Measurements from ENCODE around the gene NOS1. TPM values are rescaled to one million over a fixed set of nuclear protein-coding genes. Genes with fewer than 3 reads are reported as not detected.
"Not testable (repeated sequence)": the region's sequence is repeated elsewhere in the genome, so short reads cannot be mapped to it uniquely, and the experiment has no call there.

NOS1 gene
- 17.6 TPM for total RNA-seq

DNA sequence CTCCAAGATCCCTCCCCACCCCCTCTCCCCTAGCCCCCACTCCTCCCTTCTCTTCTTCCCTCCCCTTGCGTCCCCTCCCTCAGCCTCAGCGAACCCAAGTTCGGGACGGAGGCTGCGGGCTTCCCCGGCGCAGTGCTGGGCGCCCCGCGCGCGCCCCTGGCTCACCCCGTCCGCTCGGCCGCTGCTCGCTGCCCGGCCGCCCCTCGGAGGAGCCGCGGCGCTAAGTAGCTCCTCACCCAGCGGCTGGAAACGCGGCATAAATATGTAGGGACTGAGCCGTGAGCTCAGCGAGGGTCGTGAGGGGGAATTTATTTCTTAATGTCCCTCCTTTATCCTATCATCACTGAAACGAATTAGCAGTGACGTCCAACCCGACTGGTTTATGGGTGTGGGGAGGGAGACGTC is at the start of gene NOS1:
Gene NOS1 (minus strand): TSS at position 280 of the 405 bp plus-strand sequence. CDS start 30,557 bp downstream, outside the sequence.
- ATAC-seq (no peak), DNase-seq (ENCODE audit: low spot score) (peak; percentile 31)
- intact Hi-C loops (cut with DNase I): no loop called here

DNA sequence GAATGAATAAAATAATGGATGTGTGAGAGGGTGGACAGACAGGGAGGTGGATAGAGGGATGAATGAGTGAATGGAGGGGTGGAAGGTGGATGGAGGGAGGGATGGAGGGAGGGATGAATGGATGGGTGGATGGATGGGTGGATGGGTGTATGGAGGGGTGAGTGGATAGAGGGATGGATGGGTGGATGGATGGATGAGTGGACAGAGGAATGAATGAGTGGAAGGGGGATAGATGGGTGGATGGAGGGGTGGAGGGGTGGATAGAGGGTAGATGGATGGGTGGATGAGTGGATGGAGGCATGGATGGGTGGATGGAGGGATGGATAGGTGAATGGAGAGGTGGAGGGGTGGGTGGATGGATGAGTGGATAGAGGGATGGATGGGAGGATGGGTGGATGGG is 47.9 kb upstream of the NOS1 start:
- ATAC-seq (no peak), DNase-seq (ENCODE audit: low spot score) (no peak)
- intact Hi-C loops (cut with DNase I): no loop called here

DNA sequence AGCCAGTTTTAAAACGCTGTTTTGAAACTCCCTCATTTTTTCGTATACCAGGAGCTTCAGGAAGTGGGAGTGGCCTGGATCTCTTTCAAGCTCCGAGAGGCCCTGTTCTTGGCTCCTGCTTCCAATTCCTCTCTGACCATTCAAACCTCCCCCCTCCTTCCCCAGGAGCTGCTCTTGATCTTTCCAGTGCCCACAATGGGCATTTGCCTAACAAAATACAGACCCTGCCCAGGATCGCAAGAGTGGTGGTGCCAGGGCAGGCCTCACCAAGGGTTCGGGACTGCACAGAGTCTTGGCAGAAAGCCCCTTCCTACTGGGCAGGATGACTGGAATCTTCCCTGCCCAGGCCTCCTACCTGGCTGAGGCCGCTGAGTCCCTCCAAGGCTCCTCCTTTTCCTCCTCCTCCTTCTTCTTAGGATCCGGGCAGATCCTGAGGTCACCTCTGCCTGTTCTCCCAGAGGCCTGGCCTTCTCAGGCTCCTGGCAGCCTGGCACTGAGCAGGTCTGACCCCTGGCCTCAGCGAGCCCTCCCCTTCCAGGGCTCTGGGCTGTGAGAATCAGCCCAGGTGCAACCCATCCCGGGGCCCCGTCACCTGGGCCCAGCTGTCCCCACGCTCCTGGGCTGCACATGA is 46.9 kb upstream of the NOS1 start:
- ATAC-seq (peak; percentile 64), DNase-seq (ENCODE audit: low spot score) (no peak)

DNA sequence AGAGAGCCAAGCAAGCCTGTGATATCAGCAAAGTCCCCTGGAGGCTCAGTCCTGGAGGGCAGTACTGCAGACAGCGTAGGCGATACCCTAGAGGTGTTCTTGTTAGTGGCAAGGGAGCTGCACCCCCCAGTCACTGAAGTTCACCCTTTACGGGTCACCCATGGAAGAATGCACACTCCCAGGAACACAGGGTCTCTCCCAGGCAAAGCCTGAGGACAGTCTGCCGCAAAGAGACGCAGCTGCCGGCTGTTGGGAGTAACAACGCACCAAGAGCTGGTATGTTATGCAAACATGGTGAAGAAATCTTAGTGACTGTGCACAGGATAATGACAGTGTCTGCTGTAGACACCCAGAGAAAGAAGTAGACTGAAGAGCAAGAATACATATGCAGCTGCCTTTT is 43.5 kb upstream of the NOS1 start:
- DNase-seq (ENCODE audit: low spot score) (no peak), ATAC-seq (no peak)
- intact Hi-C loops (cut with DNase I): no loop called here

More for the DNA sequence above, 46.9 kb upstream of the NOS1 start:
- intact Hi-C loops (cut with DNase I): no loop called here

DNA sequence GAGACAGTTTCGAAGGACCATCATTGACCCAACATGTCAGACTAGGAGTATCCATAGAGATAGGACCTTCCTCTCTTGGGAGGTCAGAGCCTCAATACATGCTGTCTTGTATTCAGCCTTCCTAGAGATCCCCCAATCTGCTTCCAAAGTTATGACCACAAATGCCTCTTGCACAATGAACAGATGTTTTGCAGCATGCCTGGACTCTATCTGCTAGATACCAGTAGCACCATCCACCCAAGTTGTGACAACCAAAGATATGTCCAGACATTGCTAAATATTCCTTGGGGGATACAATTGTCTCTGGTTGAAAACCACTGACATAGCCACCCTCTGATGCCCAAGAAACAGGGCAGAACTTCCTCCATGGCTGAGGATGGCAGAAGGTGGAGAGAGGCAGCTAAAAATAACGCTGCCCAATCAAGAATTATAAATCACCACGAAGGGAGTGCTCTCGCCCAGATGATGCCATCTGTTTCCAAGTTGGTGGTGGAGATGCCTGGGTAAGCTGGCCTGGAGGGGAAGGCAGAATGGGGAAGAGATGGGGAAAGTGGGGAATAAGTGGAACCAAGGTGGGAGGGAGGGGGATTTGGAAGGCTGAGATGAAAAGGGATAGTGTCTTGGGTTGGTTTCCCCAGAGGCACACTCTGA is 42.9 kb upstream of the NOS1 start:
- intact Hi-C loops (cut with DNase I): no loop called here
- DNase-seq (ENCODE audit: low spot score): no peak
- no peak for ATAC-seq

DNA sequence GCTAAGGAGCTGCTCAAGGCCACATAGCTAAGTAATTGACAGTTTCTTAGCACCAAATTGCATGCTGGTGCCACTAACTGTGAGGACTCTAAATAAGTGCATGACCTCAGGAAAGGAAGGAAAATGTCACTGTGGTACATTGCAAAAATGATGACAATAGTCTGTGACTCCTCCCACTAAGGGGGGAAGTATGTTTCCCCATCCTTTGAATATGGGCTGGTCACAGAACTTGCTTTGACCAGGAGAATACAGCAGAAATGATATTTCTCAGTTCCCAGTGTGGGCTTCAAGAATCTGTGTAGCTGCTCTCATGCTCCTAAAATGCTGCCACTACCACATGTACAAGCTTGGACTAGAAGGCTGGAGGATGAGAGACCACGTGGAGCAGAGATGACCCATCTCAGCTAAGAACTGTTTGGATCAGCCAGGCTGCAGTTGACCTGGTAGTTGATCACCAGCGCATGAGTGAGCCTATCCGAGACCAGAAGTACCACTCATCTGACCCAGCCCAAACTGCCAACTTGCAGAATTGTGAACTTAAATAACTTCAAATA is 42.2 kb upstream of the NOS1 start:
- DNase-seq (ENCODE audit: low spot score) (no peak), ATAC-seq (no peak)
- intact Hi-C loops (cut with DNase I): no loop called here

DNA sequence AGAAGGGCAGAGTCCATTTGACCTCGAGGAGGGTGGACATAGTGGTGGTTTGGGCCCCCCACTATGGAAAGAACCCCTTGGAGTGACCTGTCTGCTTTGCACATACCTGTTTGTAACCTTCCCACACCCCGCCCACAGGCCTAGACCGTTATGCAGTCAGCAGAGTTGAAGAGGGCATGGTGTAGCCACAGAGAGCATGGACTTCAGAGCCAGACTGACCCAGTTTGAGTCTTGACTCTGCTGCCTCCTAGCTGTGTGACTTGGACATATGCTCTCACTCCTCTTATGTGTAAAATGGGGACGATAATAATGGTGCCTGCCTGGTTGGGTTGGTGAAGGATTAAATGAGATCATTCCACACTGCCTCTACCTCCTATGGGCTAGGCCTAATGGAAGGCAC is 40.9 kb upstream of the NOS1 start:
- DNase-seq (ENCODE audit: low spot score) (no peak), ATAC-seq (no peak)
- intact Hi-C loops (cut with DNase I): no loop called here

DNA sequence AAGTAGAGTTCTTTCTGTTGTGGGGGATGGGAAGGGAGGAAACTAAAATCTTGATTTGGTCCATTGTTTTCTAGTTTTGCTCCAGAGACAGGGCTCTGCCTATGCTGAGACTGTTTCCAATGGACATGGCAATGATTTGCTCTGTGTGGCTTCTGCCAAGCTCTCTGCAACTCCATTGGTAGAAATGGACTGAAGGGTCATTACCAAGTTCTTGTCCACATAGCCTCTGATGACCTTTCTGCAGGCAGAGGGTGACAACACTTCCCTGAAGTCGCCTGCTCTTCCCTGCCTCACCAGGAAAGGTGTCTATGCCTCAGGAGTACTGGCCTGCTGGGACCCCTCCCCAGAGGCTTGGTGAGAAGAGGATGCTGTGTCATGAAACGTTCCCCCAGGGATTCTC is 39.5 kb upstream of the NOS1 start:
- no peak for DNase-seq (ENCODE audit: low spot score)
- intact Hi-C loops (cut with DNase I): no loop called here
- ATAC-seq: no peak

DNA sequence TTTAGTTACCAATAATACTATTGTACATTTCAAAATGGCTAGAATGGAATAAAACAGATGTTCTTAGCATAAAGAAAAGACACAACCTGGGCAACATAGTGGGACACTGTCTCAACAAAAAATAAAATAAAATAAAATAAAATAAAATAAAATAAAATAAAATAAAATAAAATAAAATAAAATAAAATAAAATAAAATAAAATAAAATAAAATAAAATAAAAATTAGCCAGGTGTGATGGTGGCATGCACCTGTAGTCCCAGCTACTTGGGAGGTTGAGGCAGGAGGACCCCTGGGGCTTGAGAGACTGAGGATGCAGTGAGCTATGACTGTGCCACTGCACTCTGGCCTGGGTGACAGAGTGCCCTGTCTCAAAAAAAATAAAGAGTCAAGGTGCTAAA is 37.1 kb upstream of the NOS1 start:
- DNase-seq (ENCODE audit: low spot score); ATAC-seq; intact Hi-C loops (cut with DNase I): not testable (repeated sequence)

DNA sequence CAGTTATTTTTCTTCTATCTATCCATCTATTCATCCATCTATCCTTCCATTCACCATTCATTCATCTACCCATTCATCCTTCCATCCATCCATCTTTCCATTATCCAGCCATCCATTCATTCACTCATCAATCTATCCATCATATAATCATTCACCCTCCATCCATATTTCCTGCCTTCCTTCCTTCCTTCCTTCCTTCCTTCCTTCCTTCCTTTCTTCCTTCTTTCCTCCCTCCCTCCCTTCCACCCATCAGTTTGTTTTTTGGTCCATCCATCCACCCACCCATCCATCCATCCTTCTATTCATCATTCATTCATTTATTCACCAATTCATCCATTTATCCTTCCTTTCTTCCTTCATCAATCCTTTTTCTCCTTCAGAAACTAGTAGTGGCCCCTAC is 34.3 kb upstream of the NOS1 start:
- intact Hi-C loops (cut with DNase I): no loop called here
- no peak for ATAC-seq

DNA sequence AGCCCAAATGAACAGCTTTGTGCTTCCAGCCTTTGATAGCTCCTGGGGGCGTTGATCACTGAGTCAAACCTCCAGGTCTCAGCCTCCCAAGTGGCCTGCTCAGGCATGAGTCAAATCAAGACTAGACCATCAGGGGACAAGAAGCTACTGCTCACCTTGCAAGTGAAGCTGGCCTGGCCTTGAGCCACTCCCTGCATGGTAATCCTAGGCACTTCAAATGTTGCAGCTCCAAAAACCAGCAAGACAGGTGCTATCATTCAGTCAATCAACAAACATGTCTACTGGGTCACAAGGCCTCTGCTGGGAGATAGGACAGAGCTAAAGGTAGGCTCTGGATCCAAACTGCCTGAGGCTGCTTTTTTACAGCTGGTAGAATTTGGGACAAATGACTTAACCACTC is 33.1 kb upstream of the NOS1 start:
- intact Hi-C loops (cut with DNase I): no loop called here
- DNase-seq (ENCODE audit: low spot score) (no peak), ATAC-seq (no peak)

More for the DNA sequence above, 34.3 kb upstream of the NOS1 start:
- no peak for DNase-seq (ENCODE audit: low spot score)

DNA sequence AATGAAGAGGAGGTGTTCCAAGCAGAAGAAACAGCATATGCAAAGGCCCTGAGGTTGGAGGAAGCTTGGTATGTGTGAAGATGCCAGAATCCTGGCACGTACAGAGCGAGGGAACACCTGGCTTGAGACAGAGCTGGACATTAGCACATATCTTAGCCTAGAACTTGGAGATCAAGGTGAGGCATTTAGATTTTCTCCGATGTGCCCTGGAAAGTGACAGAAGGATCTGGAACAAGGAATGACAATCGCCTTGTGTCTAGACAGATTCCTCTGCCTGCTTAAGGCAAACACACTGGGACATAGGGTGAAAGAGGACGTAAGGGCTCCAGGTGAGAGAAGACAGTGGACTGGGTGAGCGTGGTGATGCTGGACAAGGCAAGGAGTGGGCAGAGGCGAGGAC is 32.2 kb upstream of the NOS1 start:
- DNase-seq (ENCODE audit: low spot score): no peak
- ATAC-seq: no peak
- intact Hi-C loops (cut with DNase I): no loop called here

DNA sequence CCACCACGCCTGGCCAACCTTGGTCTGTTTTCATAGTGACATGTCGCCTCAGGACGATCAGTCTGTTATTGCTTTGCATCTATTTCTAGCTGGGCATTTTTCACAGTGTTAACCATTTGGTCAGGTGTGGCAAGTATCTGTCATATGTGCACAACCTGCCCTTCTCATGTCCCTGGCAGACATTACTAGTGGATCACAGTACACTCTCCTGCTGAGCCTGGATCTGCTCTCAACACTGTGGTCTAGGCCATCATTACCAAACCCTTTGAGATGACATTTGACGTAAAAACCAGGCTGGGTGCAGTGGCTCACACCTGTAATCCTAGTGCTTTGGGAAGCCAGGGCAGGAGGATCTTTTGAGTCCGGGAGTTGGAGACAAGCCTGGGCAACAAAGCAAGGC is 29.4 kb upstream of the NOS1 start:
- DNase-seq (ENCODE audit: low spot score) (no peak), ATAC-seq (no peak)
- intact Hi-C loops (cut with DNase I): no loop called here

DNA sequence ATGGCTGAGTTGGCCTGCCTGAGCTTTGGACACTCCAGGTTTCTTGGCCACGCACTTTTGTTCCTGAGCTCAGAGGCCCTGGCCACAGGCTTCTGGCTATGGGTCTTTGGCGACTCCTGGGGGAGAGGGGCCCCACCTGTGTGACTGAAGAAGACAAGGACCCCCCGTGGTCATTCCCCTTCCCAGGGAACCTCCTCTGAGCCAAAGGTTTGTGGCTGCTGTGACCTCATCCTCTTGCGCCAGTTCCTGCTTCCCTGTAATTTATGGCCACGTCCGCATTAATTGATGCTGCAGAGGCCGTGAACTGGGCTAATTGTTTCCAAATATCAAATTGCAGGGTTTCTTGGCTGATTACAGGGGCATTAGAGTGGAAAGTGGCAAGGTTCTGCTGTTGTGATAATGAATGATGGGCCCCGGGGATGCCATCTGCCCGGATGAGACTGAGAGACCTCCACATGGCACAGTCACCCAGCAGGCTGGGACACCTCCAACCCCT is 27.6 kb upstream of the NOS1 start:
- intact Hi-C loops (cut with DNase I): no loop called here
- ATAC-seq (no peak), DNase-seq (ENCODE audit: low spot score) (no peak)

DNA sequence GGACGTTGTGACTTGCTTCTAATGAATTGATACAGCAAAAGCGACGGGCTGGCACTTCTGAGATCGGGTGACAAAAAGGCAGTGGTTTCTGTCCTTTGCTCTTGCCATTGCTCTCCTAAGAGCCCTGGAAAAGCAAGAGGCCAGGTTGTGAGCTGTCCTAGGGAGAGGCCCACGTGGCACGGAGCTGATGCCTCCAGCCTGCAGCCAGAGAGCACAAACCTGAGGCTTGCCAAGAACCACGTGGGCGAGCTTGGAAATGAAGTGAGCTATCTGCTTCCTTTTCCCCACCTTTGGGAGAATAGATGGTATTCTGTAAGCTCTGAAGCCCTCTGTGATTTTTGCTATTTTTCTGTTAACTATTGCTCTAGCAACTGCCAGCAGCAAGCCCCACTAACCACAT is 26.4 kb upstream of the NOS1 start:
- intact Hi-C loops (cut with DNase I): no loop called here
- ATAC-seq (no peak), DNase-seq (ENCODE audit: low spot score) (no peak)

DNA sequence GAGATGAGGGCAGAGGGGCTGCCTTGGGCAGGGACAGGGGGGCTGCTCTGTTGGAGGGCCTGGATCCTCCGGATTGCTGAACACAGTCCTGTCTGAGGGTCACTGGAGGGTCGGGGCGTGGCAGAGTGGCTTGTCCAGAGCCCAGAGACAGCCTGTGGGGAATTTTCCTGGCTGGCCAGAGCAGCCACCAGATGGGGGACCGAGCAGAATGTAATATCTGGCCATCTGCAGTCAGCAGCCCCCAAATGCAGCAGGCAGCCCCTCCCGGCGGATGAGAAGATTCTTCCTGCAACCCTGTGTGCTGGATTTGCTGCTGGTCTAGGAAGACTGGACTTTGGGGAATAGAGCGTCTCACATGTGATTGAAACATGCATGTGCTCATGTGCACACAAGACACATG is 23.3 kb upstream of the NOS1 start:
- ATAC-seq (no peak), DNase-seq (ENCODE audit: low spot score) (no peak)
- intact Hi-C loops (cut with DNase I): no loop called here

DNA sequence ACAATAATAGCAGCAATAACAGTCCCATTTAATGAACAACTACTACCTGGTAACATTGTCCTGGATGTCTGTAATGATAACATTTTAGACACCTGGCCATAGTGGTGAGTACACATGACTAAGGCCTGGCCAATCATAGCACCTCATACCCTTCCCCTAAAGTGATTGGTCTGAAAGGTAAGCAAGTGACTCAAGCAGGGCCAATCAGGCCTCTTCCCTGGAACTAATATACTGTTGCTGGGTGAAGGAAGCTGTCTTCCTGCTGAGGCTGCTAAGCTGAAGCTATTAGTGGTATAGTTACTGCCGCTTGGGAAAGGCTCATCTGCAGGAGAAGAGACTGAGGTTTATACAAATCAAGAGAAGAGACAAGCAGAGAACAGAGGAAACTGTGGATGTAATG is 18.7 kb upstream of the NOS1 start:
- intact Hi-C loops (cut with DNase I): no loop called here
- DNase-seq (ENCODE audit: low spot score) (no peak), ATAC-seq (no peak)

DNA sequence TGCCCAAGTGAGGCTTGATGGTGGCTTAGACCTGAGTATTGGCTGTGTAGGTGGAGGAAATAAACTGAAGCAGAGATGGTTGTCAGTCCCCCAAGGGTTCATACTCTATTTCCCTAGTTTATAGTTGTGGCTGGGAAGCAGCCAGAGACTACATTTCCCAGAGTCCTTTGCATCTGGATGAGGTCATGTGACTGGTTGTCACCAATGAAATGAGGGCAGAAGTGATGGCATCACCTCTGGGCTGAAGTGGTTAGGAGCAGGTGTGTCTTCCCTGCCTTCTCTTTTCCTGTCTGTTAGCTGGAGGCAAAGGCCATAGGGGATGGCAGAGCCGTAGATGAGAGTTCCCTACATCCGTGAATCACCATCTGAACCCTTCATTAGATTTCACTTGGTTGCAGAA is 16.3 kb upstream of the NOS1 start:
- intact Hi-C loops (cut with DNase I): no loop called here
- DNase-seq (ENCODE audit: low spot score) (no peak), ATAC-seq (no peak)

DNA sequence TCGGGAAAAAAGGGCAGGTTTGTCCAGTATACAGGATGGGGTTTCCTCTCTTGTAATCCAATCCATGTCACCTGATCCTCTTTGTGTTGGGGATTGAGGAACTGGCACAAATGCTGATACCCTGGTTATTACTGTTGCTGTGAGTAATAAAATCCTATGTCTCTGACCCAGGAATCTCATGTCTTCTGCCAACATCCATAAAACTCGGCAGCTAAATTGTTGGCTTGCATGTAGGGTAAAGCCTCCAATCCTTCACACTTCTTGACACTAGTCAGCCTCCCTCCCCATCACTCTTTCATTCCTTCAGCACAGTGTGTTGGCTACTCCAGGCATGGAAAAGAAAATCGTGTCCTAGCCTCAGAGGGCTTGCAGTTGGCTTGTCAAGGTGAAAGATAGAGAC is 9.2 kb upstream of the NOS1 start:
- DNase-seq (ENCODE audit: low spot score) (no peak), ATAC-seq (no peak)
- intact Hi-C loops (cut with DNase I): no loop called here

DNA sequence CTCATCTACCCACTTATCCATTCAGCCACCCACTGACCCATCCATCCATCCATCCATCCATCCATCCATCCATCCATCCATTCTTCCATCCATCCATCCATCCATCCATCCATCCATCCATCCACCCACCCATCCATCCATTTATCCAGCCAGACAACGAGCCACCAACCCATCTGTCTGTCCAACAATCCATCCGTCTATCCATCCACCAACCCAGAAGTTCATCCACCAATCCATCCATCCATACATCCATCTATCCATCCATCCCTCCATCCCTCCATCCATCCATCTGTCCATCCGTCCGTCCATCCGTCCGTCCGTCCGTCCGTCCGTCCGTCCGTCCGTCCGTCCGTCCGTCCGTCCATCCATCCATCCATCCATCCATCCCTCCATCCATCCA is 8.6 kb upstream of the NOS1 start:
- DNase-seq (ENCODE audit: low spot score); ATAC-seq; intact Hi-C loops (cut with DNase I): not testable (repeated sequence)
